GM12892 (cell line): ENCODE data around the gene MTHFS.

Experiments
- POLR2A ChIP-seq: IDR thresholded peaks from 2 replicates; pipeline ENCODE4 v1.6.1; 2011; ENCODE audit warnings: low read depth, low read length, control low read depth
- TAF1 ChIP-seq: IDR thresholded peaks from 2 replicates; pipeline ENCODE4 v1.6.1; 2011; ENCODE audit warnings: low read depth, mild to moderate bottlenecking, control low read depth, low read length, borderline replicate concordance

DNA sequence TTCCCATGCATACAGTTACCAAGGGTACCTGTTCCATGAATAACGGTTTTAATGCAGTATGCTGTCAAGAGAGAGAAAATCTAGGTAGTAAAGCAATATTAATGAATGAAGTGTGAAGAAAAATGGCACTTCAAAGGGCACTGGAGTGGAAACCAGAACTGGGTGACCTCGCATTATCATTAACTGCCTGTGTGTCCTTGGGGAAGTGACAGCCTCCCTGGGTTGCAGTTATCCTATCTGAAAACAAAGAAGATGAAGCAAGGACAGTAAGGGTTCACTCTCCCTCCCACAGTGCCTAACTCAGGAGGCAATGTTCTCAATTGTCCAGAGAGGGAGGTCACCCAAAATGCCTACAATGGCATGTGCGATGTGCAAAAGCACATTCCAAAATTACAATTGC is 15.1 kb downstream of the MTHFS start:
- TF ChIP-seq TAF1 (no peak), POLR2A (no peak)
